ENCODE measurements around the gene LMX1A.
A peak's percentile ranks its signal among the peaks of the same experiment; 100 is the strongest.

DNA sequence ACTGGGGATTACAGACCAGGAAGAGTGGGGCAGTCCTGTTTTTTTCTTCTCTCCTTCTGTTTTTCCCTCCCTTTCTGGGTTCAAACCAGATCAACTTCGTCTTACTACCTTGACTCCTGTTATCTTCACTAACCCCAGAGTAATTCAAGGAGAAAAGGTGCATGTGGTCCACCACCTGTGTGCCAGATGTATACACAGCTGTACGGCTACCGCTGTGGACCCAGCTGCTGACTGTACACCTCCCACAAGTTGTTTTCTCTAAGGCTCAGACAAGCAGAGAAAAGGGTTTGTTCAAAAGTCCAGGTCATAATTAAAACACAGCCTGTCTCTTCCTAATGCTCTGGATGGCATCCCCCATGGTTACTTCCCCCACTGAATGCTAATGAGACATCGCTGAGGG, 102.1 kb downstream of the LMX1A start:
- TF ChIP-seq, protein P1, sequence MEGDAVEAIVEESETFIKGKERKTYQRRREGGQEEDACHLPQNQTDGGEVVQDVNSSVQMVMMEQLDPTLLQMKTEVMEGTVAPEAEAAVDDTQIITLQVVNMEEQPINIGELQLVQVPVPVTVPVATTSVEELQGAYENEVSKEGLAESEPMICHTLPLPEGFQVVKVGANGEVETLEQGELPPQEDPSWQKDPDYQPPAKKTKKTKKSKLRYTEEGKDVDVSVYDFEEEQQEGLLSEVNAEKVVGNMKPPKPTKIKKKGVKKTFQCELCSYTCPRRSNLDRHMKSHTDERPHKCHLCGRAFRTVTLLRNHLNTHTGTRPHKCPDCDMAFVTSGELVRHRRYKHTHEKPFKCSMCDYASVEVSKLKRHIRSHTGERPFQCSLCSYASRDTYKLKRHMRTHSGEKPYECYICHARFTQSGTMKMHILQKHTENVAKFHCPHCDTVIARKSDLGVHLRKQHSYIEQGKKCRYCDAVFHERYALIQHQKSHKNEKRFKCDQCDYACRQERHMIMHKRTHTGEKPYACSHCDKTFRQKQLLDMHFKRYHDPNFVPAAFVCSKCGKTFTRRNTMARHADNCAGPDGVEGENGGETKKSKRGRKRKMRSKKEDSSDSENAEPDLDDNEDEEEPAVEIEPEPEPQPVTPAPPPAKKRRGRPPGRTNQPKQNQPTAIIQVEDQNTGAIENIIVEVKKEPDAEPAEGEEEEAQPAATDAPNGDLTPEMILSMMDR (IDR thresholded peaks at IDR 0.05; ENCODE audit: low read depth, low read length, missing input control), result peak; percentile 4
- TF ChIP-seq, protein P2, sequence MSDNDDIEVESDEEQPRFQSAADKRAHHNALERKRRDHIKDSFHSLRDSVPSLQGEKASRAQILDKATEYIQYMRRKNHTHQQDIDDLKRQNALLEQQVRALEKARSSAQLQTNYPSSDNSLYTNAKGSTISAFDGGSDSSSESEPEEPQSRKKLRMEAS (IDR thresholded peaks at IDR 0.05), result no peak
- no peak for TF ChIP-seq SP1 (IDR thresholded peaks at IDR 0.05)

All from liver (tissue), 3 donors.